Spleen (tissue), 7 donors: Measurements from ENCODE around the gene PHPT1.

Source experiments
- CTCF ChIP-seq, 11 experiments: fragments of 200-600 bp in 7 of 11; fragments of 450-650 bp in 4 of 11; sonication (generic) in 4 of 11; IDR thresholded peaks in 8 of 11; conservative IDR thresholded peaks in 3 of 11; 1 replicate in 7 of 11; 2 replicates in 4 of 11; pipeline versions ENCODE4 v1.4.0 to v1.8.0; 2016 to 2021; ENCODE audit warnings: antibody characterized with exemption in 11 of 11, inconsistent platforms in 4 of 11, mild to moderate bottlenecking in 1 of 11
- POLR2AphosphoS5 ChIP-seq, 3 donors: sonication (generic); formaldehyde crosslinking; IDR thresholded peaks; one replicate each; pipeline ENCODE4 v1.5.1; 2017; ENCODE audit warnings: antibody characterized with exemption in 3 of 3
- donor health status: DM: no; HTN: no; CAD: no; lungs with moderate emphysema.
- donor health status: DM: no; HTN: no; CAD: no.
- donor health status: DM: no; HTN: no; CAD: no.

GRCh38 chr9:136805207-136805740, 43.9 kb upstream of the PHPT1 start:
- TF ChIP-seq CTCF (IDR thresholded peaks at IDR 0.05 in 8 of 11, conservative IDR thresholded peaks at IDR 0.05 in 3 of 11) (no peak), POLR2AphosphoS5 (IDR thresholded peaks at IDR 0.05) (no peak)
